ENCODE measurements around the gene SMURF2. TPM values are rescaled to one million over a fixed set of nuclear protein-coding genes. Genes with fewer than 3 reads are reported as not detected.

Gene SMURF2
- total RNA-seq, 1 experiment from 2014 or later = 76.6 TPM

- CTCF ChIA-PET = interaction anchor here (0.7 kb wide), 2 partner anchors 102 to 222 kb away, joined by 3 to 4 read pairs; no protein-coding TSS in a partner anchor
These were observed 31.5 kb downstream of the SMURF2 start for GRCh38 chr17:64630309-64631223.

GRCh38 chr17:64628641-64629040 lies 33.5 kb downstream of the SMURF2 start:
- CTCF ChIA-PET = no interaction called here
- Histone ChIP-seq H2AFZ (ENCODE audit: low read length) (no peak overlapping the region), H3K9me2 (replicated peaks; ENCODE audit: low read length) (no peaks in the 10 kb centered on the region), H3K27me3 (ENCODE audit: low read length) (no peaks in the 10 kb centered on the region), H3K9ac (ENCODE audit: low read length) (no peak overlapping the region), H3K79me2 (ENCODE audit: low read length) (peaks cover 98% of the 10 kb centered on the region), H3F3A (ENCODE audit: low read length, unreplicated experiment) (peaks cover 4% of the 10 kb centered on the region), H3K4me2 (ENCODE audit: low read length) (no peak overlapping the region), H4K20me1 (ENCODE audit: low read length) (peaks cover 78% of the 10 kb centered on the region), H3K9me3 (ENCODE audit: low read length) (no peaks in the 10 kb centered on the region), H3K4me3 (ENCODE audit: low read length) (no peak overlapping the region), H3K36me3 (ENCODE audit: low read depth, low read length) (peaks cover 16% of the 10 kb centered on the region; the same call in 1 of the 2 replicates), H3K27ac (ENCODE audit: low read length) (no peak overlapping the region), H3K4me1 (ENCODE audit: insufficient read depth, low read length) (peaks cover 21% of the 10 kb centered on the region)
- intact Hi-C loops (cut with micrococcal nuclease) = no loop called here
- POLR2A ChIA-PET (ENCODE audit: unreplicated experiment) = no interaction called here
- DNase-seq = no peak
- ATAC-seq = no peak
- TF ChIP-seq EZH2phosphoT487 (IDR thresholded peaks at IDR 0.05; ENCODE audit: borderline replicate concordance, low read length) = no peak
- no peak for TF ChIP-seq CTCF (conservative IDR thresholded peaks at IDR 0.05; ENCODE audit: low read depth, low read length)
- TF ChIP-seq EZH2 (IDR thresholded peaks at IDR 0.05; ENCODE audit: low read length, unreplicated experiment) = no peak
- BruUV-seq (replicated peaks) = no TSS peak

More at GRCh38 chr17:64630309-64631223, 31.5 kb downstream of the SMURF2 start:
- Histone ChIP-seq H3K4me2 (ENCODE audit: low read length) (no peak overlapping the region), H3K4me1 (ENCODE audit: insufficient read depth, low read length) (peaks cover 20% of the 10 kb centered on the region), H2AFZ (ENCODE audit: low read length) (no peak overlapping the region), H3K36me3 (ENCODE audit: low read depth, low read length) (peaks cover 15% of the 10 kb centered on the region; the same call in 1 of the 2 replicates), H3K27me3 (ENCODE audit: low read length) (no peaks in the 10 kb centered on the region), H3K4me3 (ENCODE audit: low read length) (no peak overlapping the region), H3K27ac (ENCODE audit: low read length) (no peak overlapping the region), H4K20me1 (ENCODE audit: low read length) (peaks cover 70% of the 10 kb centered on the region), H3K9me3 (ENCODE audit: low read length) (no peaks in the 10 kb centered on the region), H3F3A (ENCODE audit: low read length, unreplicated experiment) (peaks cover 3% of the 10 kb centered on the region), H3K79me2 (ENCODE audit: low read length) (peaks cover 100% of the 10 kb centered on the region), H3K9me2 (replicated peaks; ENCODE audit: low read length) (no peaks in the 10 kb centered on the region), H3K9ac (ENCODE audit: low read length) (no peak overlapping the region)
- intact Hi-C loops (cut with micrococcal nuclease) = no loop called here
- DNase-seq (peak; percentile 42), ATAC-seq (peak; percentile 41)
- no peak for TF ChIP-seq CTCF (conservative IDR thresholded peaks at IDR 0.05; ENCODE audit: low read depth, low read length)
- no peak for TF ChIP-seq EZH2 (IDR thresholded peaks at IDR 0.05; ENCODE audit: low read length, unreplicated experiment)
- no peak for TF ChIP-seq EZH2phosphoT487 (IDR thresholded peaks at IDR 0.05; ENCODE audit: borderline replicate concordance, low read length)
- BruUV-seq (replicated peaks) = no TSS peak
- POLR2A ChIA-PET (ENCODE audit: unreplicated experiment) = no interaction called here

GRCh38 chr17:64627797-64628196 lies 34.3 kb downstream of the SMURF2 start:
- Histone ChIP-seq H3K9me3 (ENCODE audit: low read length) (no peaks in the 10 kb centered on the region), H3K27me3 (ENCODE audit: low read length) (no peaks in the 10 kb centered on the region), H3K4me2 (ENCODE audit: low read length) (no peak overlapping the region), H3K9me2 (replicated peaks; ENCODE audit: low read length) (no peaks in the 10 kb centered on the region), H3K4me1 (ENCODE audit: insufficient read depth, low read length) (peaks cover 30% of the 10 kb centered on the region), H2AFZ (ENCODE audit: low read length) (no peak overlapping the region), H3K79me2 (ENCODE audit: low read length) (peaks cover 98% of the 10 kb centered on the region), H3K9ac (ENCODE audit: low read length) (no peak overlapping the region), H3K36me3 (ENCODE audit: low read depth, low read length) (peaks cover 16% of the 10 kb centered on the region; the same call in 1 of the 2 replicates), H4K20me1 (ENCODE audit: low read length) (peaks cover 76% of the 10 kb centered on the region), H3F3A (ENCODE audit: low read length, unreplicated experiment) (peaks cover 8% of the 10 kb centered on the region), H3K27ac (ENCODE audit: low read length) (no peak overlapping the region), H3K4me3 (ENCODE audit: low read length) (no peak overlapping the region)
- no peak for DNase-seq
- TF ChIP-seq EZH2 (IDR thresholded peaks at IDR 0.05; ENCODE audit: low read length, unreplicated experiment) (no peak), CTCF (conservative IDR thresholded peaks at IDR 0.05; ENCODE audit: low read depth, low read length) (no peak), EZH2phosphoT487 (IDR thresholded peaks at IDR 0.05; ENCODE audit: borderline replicate concordance, low read length) (no peak)
- CTCF ChIA-PET = no interaction called here
- TSS peak; percentile 2 for BruUV-seq (replicated peaks)
- POLR2A ChIA-PET (ENCODE audit: unreplicated experiment) = interaction anchor here (0.6 kb wide), 1 partner anchor 30 kb away, joined by 12 read pairs; no protein-coding TSS in a partner anchor
- intact Hi-C loops (cut with micrococcal nuclease) = no loop called here
- ATAC-seq = no peak
